Transverse colon (tissue), 4 donors: Measurements from ENCODE around the gene RAPGEF3. TPM values are rescaled to one million over a fixed set of nuclear protein-coding genes. Genes with fewer than 3 reads are reported as not detected.

Source experiments
- DNase-seq: peaks from one replicate; pipeline ENCODE4 v3.0.0-alpha.2; 2019
- H3K27ac ChIP-seq, 4 donors: fragments of 200-600 bp; sonication (generic); 2 replicates each; pipeline ENCODE4 v1.5.1; 2016 to 2018; ENCODE audit warnings: inconsistent platforms in 4 of 4
- H3K27me3 ChIP-seq: fragments of 200-600 bp; sonication (generic); 2 replicates; pipeline ENCODE4 v1.5.1; 2017; ENCODE audit warnings: inconsistent platforms
- H3K36me3 ChIP-seq, 4 donors: fragments of 200-600 bp; sonication (generic); 2 replicates each; pipeline ENCODE4 v1.5.1; 2017 to 2019; ENCODE audit warnings: inconsistent platforms in 4 of 4
- H3K4me1 ChIP-seq, 4 donors: fragments of 200-600 bp; sonication (generic); 2 replicates each; pipeline ENCODE4 v1.5.1; 2017 to 2020; ENCODE audit warnings: inconsistent platforms in 4 of 4
- H3K4me3 ChIP-seq, 4 donors: fragments of 200-600 bp; sonication (generic); 1 replicate in 1 of 4; 2 replicates in 3 of 4; pipeline versions ENCODE4 v1.5.1 to v1.6.1; 2017 to 2019; ENCODE audit warnings: inconsistent platforms in 4 of 4
- H3K9me3 ChIP-seq, 2 donors: fragments of 200-600 bp; sonication (generic); 2 replicates each; pipeline ENCODE4 v1.5.1; 2017 to 2019; ENCODE audit warnings: inconsistent platforms in 2 of 2
- EP300 ChIP-seq: sonication (generic); formaldehyde crosslinking; IDR thresholded peaks from one replicate; pipeline ENCODE4 v1.6.1; 2017; ENCODE audit warnings: antibody characterized with exemption, low read depth
- POLR2A ChIP-seq: fragments of 450-650 bp; IDR thresholded peaks from one replicate; pipeline ENCODE4 v1.6.1; 2016; ENCODE audit warnings: antibody characterized with exemption, mild to moderate bottlenecking, moderate library complexity
- POLR2AphosphoS5 ChIP-seq, 3 donors: sonication (generic); formaldehyde crosslinking; IDR thresholded peaks; one replicate each; pipeline ENCODE4 v1.6.1; 2016; ENCODE audit warnings: antibody characterized with exemption in 3 of 3
- WGBS, 2 donors: methylation state at CpG; one replicate each; pipeline ENCODE4 v1.1.5; 2018; ENCODE audit warnings: low coverage in 1 of 2; 5-methylcytosine and 5-hydroxymethylcytosine counted together
- in situ Hi-C, 4 donors: fragments of 200-750 bp; cut with MboI; loops; one replicate each; pipeline versions ENCODE4 v1.15.0 to v1.15.1; 2017; ENCODE audit warnings: low sequenced_read_pairs in 3 of 4, low pct_ligation_motif_present in 1 of 4, low pct_unique_long_range_greater_than_20kb in 1 of 4
- intact Hi-C: fragments of 100-400 bp; cut with DNase I; formaldehyde crosslinking; loops from one replicate; pipeline ENCODE4 v1.15.1; 2023; ENCODE audit warnings: low total_unique reads
- total RNA-seq, 4 donors: library from RNA; depleted of rRNA; stranded (reverse); fragments of >200 nt; gene quantifications; one replicate each; pipeline ENCODE4 v1.1.0, GENCODE V29; 2016
- TF ChIP-seq, protein P1 (sequence below), 5 experiments: fragments of 200-600 bp in 3 of 5; fragments of 450-650 bp in 2 of 5; sonication (generic) in 3 of 5; IDR thresholded peaks; 1 replicate in 2 of 5; 2 replicates in 3 of 5; pipeline ENCODE4 v1.5.1; 2016 to 2017; ENCODE audit warnings: antibody characterized with exemption in 5 of 5, inconsistent platforms in 3 of 5, mild to moderate bottlenecking in 2 of 5, moderate library complexity in 1 of 5

Gene RAPGEF3
- total RNA-seq, 4 donors from 2014 or later: 8.1 to 51.7 (median 24.6) TPM

DNA sequence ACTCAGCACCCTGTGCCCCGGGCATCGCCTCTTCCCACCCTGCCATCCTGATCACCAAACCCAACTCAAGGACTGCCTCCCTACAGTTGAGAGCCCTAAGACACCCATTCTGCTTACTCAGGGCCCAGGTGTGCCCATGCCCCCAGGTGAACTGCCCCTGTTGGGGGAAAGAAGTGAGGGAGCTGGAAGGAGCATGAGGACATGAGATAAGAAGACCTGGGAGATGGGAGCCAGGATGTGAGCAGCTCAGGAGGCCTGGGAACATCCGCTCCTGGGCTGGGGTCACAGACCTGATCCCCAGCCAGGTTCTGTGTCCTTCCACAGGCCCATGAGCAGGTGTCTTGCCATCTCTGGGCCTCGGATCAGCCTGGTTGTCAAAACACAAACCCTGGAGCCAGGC lies 6.6 kb downstream of the RAPGEF3 start:
- DNase-seq: no peak
- in situ Hi-C loops: no loop called here
- intact Hi-C loops: no loop called here
- Histone ChIP-seq H3K4me1 (peaks cover 17 to 38% (median 34%) of the 10 kb centered on the region in 4 donors), H3K4me3 (no peak overlapping the region), H3K27me3 (no peaks in the 10 kb centered on the region), H3K36me3 (no peaks in the 10 kb centered on the region), H3K9me3 (no peaks in the 10 kb centered on the region), H3K27ac (peak overlapping the region in 1 of 4 donors; percentile 72)
- WGBS, 2 donors: 62 to 81% methylated on average over 2 to 4 of the region's 4 CpGs
- TF ChIP-seq POLR2AphosphoS5 (IDR thresholded peaks at IDR 0.05) (no peak), POLR2A (no peak)

DNA sequence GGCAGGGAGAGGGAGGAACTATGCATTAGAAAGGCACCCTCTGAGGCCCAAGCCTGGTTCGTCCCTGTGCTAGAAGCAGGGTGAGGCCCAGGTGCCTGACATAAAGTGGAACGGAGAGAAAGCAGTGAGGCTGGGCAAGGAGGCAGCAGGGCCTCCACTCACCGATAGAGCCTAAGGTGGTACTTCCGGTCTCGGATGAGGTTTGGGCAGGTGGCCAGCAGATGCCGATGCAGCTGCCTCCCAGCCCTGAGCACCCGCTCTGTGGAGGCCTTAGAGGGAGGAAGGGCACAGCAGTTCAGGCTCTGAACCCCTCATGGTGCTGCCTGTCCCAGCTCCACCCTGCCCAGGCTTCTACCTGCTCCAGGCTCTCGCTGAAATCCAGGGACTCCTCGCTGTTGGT lies 7.1 kb downstream of the RAPGEF3 start:
- no peak for DNase-seq
- no peaks in the 10 kb centered on the region for H3K36me3 ChIP-seq
- WGBS, 2 donors: 69% methylated on average over 9 of the region's 9 CpGs; no CpG with 5 or more reads in 1 of the 2 donors
- no peak for TF ChIP-seq POLR2A
- TF ChIP-seq EP300: no peak
- TF ChIP-seq, protein P1, sequence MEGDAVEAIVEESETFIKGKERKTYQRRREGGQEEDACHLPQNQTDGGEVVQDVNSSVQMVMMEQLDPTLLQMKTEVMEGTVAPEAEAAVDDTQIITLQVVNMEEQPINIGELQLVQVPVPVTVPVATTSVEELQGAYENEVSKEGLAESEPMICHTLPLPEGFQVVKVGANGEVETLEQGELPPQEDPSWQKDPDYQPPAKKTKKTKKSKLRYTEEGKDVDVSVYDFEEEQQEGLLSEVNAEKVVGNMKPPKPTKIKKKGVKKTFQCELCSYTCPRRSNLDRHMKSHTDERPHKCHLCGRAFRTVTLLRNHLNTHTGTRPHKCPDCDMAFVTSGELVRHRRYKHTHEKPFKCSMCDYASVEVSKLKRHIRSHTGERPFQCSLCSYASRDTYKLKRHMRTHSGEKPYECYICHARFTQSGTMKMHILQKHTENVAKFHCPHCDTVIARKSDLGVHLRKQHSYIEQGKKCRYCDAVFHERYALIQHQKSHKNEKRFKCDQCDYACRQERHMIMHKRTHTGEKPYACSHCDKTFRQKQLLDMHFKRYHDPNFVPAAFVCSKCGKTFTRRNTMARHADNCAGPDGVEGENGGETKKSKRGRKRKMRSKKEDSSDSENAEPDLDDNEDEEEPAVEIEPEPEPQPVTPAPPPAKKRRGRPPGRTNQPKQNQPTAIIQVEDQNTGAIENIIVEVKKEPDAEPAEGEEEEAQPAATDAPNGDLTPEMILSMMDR (IDR thresholded peaks at IDR 0.05): no peak
- no peak for TF ChIP-seq POLR2AphosphoS5 (IDR thresholded peaks at IDR 0.05)
- intact Hi-C loops: no loop called here
- peaks cover 17 to 38% (median 34%) of the 10 kb centered on the region in 4 donors for H3K4me1 ChIP-seq
- no peak overlapping the region for H3K27ac ChIP-seq
- in situ Hi-C loops: no loop called here
- no peaks in the 10 kb centered on the region for H3K9me3 ChIP-seq
- H3K27me3 ChIP-seq: no peaks in the 10 kb centered on the region
- no peak overlapping the region for H3K4me3 ChIP-seq

DNA sequence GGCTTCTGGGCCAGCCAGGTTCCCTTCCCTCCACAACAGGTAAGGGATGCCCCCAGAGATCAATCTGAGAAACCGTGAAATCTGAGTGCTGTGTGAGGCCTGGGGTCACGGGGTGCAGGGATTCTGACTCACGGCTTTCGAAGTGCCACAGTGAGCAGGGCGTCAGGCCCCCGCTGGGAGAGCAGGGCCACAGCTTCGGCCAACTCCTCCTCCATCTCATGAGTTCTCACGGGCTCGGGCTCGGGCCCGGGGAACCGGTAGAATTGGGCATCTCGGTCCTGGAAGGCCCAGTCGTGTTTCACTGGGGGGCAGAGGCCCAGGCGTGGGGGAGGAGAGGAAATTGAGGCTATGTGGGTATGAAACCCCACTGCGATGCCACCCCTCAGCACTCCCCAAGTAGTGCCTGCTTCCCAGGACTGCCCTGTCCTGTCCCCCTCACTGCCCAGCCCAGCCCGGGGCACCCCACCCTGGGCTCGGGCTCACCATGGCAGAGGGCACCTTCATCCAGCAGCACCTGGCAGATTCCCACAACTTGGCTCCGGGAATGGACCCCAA lies 7.7 kb downstream of the RAPGEF3 start:
- no peak for DNase-seq
- 89% methylated on average over 19 of the region's 19 CpGs; no CpG with 5 or more reads in 1 of the 2 donors for WGBS, 2 donors
- H3K4me3 ChIP-seq: no peak overlapping the region
- H3K36me3 ChIP-seq: no peaks in the 10 kb centered on the region
- no peaks in the 10 kb centered on the region for H3K27me3 ChIP-seq
- H3K4me1 ChIP-seq: peaks cover 15 to 35% (median 30%) of the 10 kb centered on the region in 4 donors
- intact Hi-C loops (no loop called here), in situ Hi-C loops (no loop called here)
- no peaks in the 10 kb centered on the region for H3K9me3 ChIP-seq
- TF ChIP-seq POLR2A: no peak
- TF ChIP-seq, protein P1 (IDR thresholded peaks at IDR 0.05): no peak
- no peak for TF ChIP-seq POLR2AphosphoS5 (IDR thresholded peaks at IDR 0.05)
- TF ChIP-seq EP300: no peak
- no peak overlapping the region for H3K27ac ChIP-seq

DNA sequence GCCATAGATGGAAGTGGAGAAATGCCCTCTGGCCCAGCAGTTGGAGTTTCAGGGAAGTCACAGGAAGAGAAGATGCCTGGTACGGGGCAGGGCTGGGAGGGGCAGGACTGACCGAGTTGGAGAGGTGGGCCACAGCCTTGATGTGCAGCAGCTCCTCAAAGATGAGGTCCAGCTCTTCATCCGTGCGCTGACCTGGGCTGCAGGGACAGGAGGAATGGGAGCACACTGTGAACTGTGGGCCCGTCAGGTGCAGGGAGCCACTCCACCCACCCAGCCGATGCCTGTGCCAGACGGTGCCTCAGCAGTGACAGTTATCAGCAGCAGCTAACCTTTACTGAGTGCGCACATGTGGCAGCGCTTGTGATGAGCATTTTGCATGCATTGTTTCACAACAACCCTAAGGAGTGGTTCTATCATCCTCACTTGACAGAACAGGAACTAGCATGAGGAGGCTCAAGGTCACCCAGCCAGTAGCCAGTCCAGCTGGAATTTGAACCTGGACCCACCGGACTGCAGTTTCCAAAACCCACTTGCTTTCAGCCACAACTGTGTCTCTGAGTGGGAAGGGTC lies 8.4 kb downstream of the RAPGEF3 start:
- TF ChIP-seq, protein P1 (IDR thresholded peaks at IDR 0.05): no peak
- H3K27me3 ChIP-seq: no peaks in the 10 kb centered on the region
- H3K36me3 ChIP-seq: no peaks in the 10 kb centered on the region
- H3K4me1 ChIP-seq: peaks cover 12 to 28% (median 23%) of the 10 kb centered on the region in 4 donors
- H3K4me3 ChIP-seq: no peak overlapping the region
- WGBS, 2 donors: 78 to 100% methylated on average over 2 to 10 of the region's 10 CpGs
- intact Hi-C loops (no loop called here), in situ Hi-C loops (no loop called here)
- H3K9me3 ChIP-seq: no peaks in the 10 kb centered on the region
- no peak overlapping the region for H3K27ac ChIP-seq
- no peak for DNase-seq

DNA sequence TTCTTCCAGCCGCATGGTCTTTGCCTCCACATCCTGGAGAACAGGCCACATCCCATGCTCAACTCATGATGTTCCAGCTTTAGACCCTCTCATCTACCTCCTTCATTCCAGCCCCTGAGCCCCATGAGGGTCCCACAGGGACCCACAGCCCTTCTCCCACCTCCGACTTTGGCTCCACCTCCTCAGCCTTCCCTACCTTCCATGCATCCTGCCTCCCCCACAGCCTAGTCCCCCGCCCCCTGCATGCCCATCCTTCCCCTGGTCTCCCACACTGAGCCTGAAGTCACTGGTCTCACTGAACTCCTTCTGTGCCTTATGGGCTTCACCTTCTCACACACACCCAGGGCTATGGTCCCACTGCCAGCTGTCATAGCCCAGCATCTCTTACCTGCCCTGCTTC lies 9.8 kb downstream of the RAPGEF3 start:
- in situ Hi-C loops: loop anchor here in 2 of 4 donors (25.0 kb wide), 2 partner anchors 88 to 213 kb away; partner anchors contain the start of gene TMEM106C (in 1 of the 2)
- no peaks in the 10 kb centered on the region for H3K36me3 ChIP-seq

More for the DNA sequence above, 9.8 kb downstream of the RAPGEF3 start:
- Histone ChIP-seq H3K27me3 (no peaks in the 10 kb centered on the region), H3K9me3 (no peaks in the 10 kb centered on the region), H3K4me1 (peaks cover 7 to 14% (median 9%) of the 10 kb centered on the region in 4 donors), H3K27ac (no peak overlapping the region), H3K4me3 (no peak overlapping the region)
- WGBS, 2 donors: 79 to 91% methylated on average over 2 to 3 of the region's 3 CpGs
- TF ChIP-seq, protein P1 (IDR thresholded peaks at IDR 0.05): no peak
- TF ChIP-seq POLR2A (no peak), EP300 (no peak), POLR2AphosphoS5 (IDR thresholded peaks at IDR 0.05) (no peak)
- intact Hi-C loops: no loop called here
- DNase-seq: no peak
